ENCODE data around the gene ATP5MG. TPM values are rescaled to one million over a fixed set of nuclear protein-coding genes. Genes with fewer than 3 reads are reported as not detected.

Gene ATP5MG
- polyA plus RNA-seq, 3 donors: 257 to 688 (median 648) TPM

- no peak overlapping the region for H3K4me3 ChIP-seq (replicated peaks in 1 of 3; ENCODE audit: low read depth in 2 of 3, low read length in 3 of 3)
Observed at GRCh38 chr11:118441770-118442275, 40.4 kb downstream of the ATP5MG start.

GRCh38 chr11:118442301-118442700 lies 40.9 kb downstream of the ATP5MG start:
- peaks cover 53% of the 10 kb centered on the region for H3K4me1 Mint-ChIP-seq
- peaks cover 0 to 15% of the 10 kb centered on the region in 2 donors for H3K36me3 ChIP-seq (replicated peaks in 1 of 2; ENCODE audit: control insufficient read depth in 1 of 2, insufficient read depth in 2 of 2, low read length in 2 of 2)
- H3K36me3 Mint-ChIP-seq: peaks cover 7 to 17% of the 10 kb centered on the region in 2 donors
- no peaks in the 10 kb centered on the region for H3K27me3 ChIP-seq (ENCODE audit: control insufficient read depth in 2 of 2, insufficient read depth in 2 of 2, low read length in 2 of 2)
- peaks cover 100% of the 10 kb centered on the region for H3K79me2 ChIP-seq (ENCODE audit: insufficient read depth, low read length)
- intact Hi-C loops (cut with micrococcal nuclease): no loop called here
- H3K9ac ChIP-seq (ENCODE audit: insufficient read depth, low read length, poor library complexity, severe bottlenecking): no peak overlapping the region
- H3K4me2 ChIP-seq (replicated peaks; ENCODE audit: extremely low read depth, low read length, poor library complexity, severe bottlenecking): no peak overlapping the region
- H2AFZ ChIP-seq (ENCODE audit: insufficient read depth, low read depth, low read length, poor library complexity, severe bottlenecking): no peak overlapping the region
- H3K9me3 ChIP-seq (replicated peaks in 1 of 2; ENCODE audit: control insufficient read depth in 1 of 2, insufficient read depth in 1 of 2, low read length in 2 of 2): no peaks in the 10 kb centered on the region
- TF ChIP-seq, protein P1, sequence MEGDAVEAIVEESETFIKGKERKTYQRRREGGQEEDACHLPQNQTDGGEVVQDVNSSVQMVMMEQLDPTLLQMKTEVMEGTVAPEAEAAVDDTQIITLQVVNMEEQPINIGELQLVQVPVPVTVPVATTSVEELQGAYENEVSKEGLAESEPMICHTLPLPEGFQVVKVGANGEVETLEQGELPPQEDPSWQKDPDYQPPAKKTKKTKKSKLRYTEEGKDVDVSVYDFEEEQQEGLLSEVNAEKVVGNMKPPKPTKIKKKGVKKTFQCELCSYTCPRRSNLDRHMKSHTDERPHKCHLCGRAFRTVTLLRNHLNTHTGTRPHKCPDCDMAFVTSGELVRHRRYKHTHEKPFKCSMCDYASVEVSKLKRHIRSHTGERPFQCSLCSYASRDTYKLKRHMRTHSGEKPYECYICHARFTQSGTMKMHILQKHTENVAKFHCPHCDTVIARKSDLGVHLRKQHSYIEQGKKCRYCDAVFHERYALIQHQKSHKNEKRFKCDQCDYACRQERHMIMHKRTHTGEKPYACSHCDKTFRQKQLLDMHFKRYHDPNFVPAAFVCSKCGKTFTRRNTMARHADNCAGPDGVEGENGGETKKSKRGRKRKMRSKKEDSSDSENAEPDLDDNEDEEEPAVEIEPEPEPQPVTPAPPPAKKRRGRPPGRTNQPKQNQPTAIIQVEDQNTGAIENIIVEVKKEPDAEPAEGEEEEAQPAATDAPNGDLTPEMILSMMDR (IDR thresholded peaks at IDR 0.05): no peak
- H3K27me3 Mint-ChIP-seq (ENCODE audit: low read depth in 3 of 3): no peaks in the 10 kb centered on the region
- H3K27ac ChIP-seq (ENCODE audit: low read depth in 1 of 2, low read length in 2 of 2): peak overlapping the region in 1 of 2 donors; percentile 14
- H3K4me3 Mint-ChIP-seq: no peak overlapping the region
- peaks cover 21 to 36% of the 10 kb centered on the region in 2 donors for H3K4me1 ChIP-seq (ENCODE audit: control insufficient read depth in 1 of 2, insufficient read depth in 2 of 2, low read length in 2 of 2)
- 100% methylated on average over 2 of the region's 3 CpGs for WGBS (ENCODE audit: insufficient coverage)
- H3K27ac Mint-ChIP-seq: no peak overlapping the region
- H3K4me3 ChIP-seq (replicated peaks in 1 of 3; ENCODE audit: low read depth in 2 of 3, low read length in 3 of 3): no peak overlapping the region
- no peak for DNase-seq
- no peaks in the 10 kb centered on the region for H3K9me3 Mint-ChIP-seq
- H4K20me1 ChIP-seq (ENCODE audit: insufficient read depth, low read length): peaks cover 100% of the 10 kb centered on the region

More at GRCh38 chr11:118441770-118442275, 40.4 kb downstream of the ATP5MG start:
- H3K36me3 ChIP-seq (replicated peaks in 1 of 2; ENCODE audit: control insufficient read depth in 1 of 2, insufficient read depth in 2 of 2, low read length in 2 of 2): peaks cover 0 to 15% of the 10 kb centered on the region in 2 donors
- no peak overlapping the region for H3K4me3 Mint-ChIP-seq
- WGBS (ENCODE audit: insufficient coverage): no CpG with 5 or more reads among the region's 3 CpGs
- intact Hi-C loops (cut with micrococcal nuclease): no loop called here
- H3K9ac ChIP-seq (ENCODE audit: insufficient read depth, low read length, poor library complexity, severe bottlenecking): no peak overlapping the region
- peaks cover 25 to 41% of the 10 kb centered on the region in 2 donors for H3K4me1 ChIP-seq (ENCODE audit: control insufficient read depth in 1 of 2, insufficient read depth in 2 of 2, low read length in 2 of 2)
- no peaks in the 10 kb centered on the region for H3K27me3 ChIP-seq (ENCODE audit: control insufficient read depth in 2 of 2, insufficient read depth in 2 of 2, low read length in 2 of 2)
- no peaks in the 10 kb centered on the region for H3K9me3 ChIP-seq (replicated peaks in 1 of 2; ENCODE audit: control insufficient read depth in 1 of 2, insufficient read depth in 1 of 2, low read length in 2 of 2)
- no peaks in the 10 kb centered on the region for H3K9me3 Mint-ChIP-seq
- H4K20me1 ChIP-seq (ENCODE audit: insufficient read depth, low read length): peaks cover 100% of the 10 kb centered on the region
- DNase-seq: no peak
- TF ChIP-seq, protein P1 (IDR thresholded peaks at IDR 0.05): no peak
- no peak overlapping the region for H2AFZ ChIP-seq (ENCODE audit: insufficient read depth, low read depth, low read length, poor library complexity, severe bottlenecking)
- peak overlapping the region in 1 of 7 donors; percentile 33 for H3K27ac Mint-ChIP-seq
- no peaks in the 10 kb centered on the region for H3K27me3 Mint-ChIP-seq (ENCODE audit: low read depth in 3 of 3)
- peak overlapping the region in 1 of 2 donors; percentile 14 for H3K27ac ChIP-seq (ENCODE audit: low read depth in 1 of 2, low read length in 2 of 2)
- peaks cover 55% of the 10 kb centered on the region for H3K4me1 Mint-ChIP-seq
- no peak overlapping the region for H3K4me2 ChIP-seq (replicated peaks; ENCODE audit: extremely low read depth, low read length, poor library complexity, severe bottlenecking)
- H3K79me2 ChIP-seq (ENCODE audit: insufficient read depth, low read length): peaks cover 100% of the 10 kb centered on the region
- peaks cover 7 to 17% of the 10 kb centered on the region in 2 donors for H3K36me3 Mint-ChIP-seq
